ENCODE data around the gene EGFL8. TPM values are rescaled to one million over a fixed set of nuclear protein-coding genes. Genes with fewer than 3 reads are reported as not detected.
"Not testable (repeated sequence)": the region's sequence is repeated elsewhere in the genome, so short reads cannot be mapped to it uniquely, and the experiment has no call there.

The EGFL8 gene
- total and polyA plus RNA-seq, 8 donors: 2.2 to 46.8 (median 6.0) TPM

GRCh38 chr6:32132110-32132509, 32.3 kb upstream of the EGFL8 start:
- ATAC-seq: no peak
- H3K9me3 ChIP-seq: no peaks in the 10 kb centered on the region
- no peak for FAIRE-seq
- H3K27ac ChIP-seq: no peak overlapping the region
- intact Hi-C loops (cut with DNase I): no loop called here
- H3K4me1 ChIP-seq: peaks cover 8 to 15% (median 12%) of the 10 kb centered on the region in 3 donors
- peak in 1 of 6 donors; percentile 13 for DNase-seq
- no peaks in the 10 kb centered on the region for H3K27me3 ChIP-seq
- no peaks in the 10 kb centered on the region for H3K36me3 ChIP-seq
- H3K4me3 ChIP-seq: no peak overlapping the region
- no peak for TF ChIP-seq CTCF (IDR thresholded peaks at IDR 0.05)

GRCh38 chr6:32133786-32134185, 30.6 kb upstream of the EGFL8 start:
- no peaks in the 10 kb centered on the region for H3K27me3 ChIP-seq
- H3K27ac ChIP-seq: no peak overlapping the region
- no peak overlapping the region for H3K4me3 ChIP-seq
- H3K36me3 ChIP-seq: no peaks in the 10 kb centered on the region
- H3K9me3 ChIP-seq: no peaks in the 10 kb centered on the region
- DNase-seq (no peak), FAIRE-seq (no peak), ATAC-seq (no peak)
- TF ChIP-seq CTCF (IDR thresholded peaks at IDR 0.05): no peak
- intact Hi-C loops (cut with DNase I): no loop called here
- H3K4me1 ChIP-seq: peaks cover 4 to 8% (median 4%) of the 10 kb centered on the region in 3 donors
- 70 to 81% methylated on average over 4 of the region's 4 CpGs for WGBS, 2 donors

DNA sequence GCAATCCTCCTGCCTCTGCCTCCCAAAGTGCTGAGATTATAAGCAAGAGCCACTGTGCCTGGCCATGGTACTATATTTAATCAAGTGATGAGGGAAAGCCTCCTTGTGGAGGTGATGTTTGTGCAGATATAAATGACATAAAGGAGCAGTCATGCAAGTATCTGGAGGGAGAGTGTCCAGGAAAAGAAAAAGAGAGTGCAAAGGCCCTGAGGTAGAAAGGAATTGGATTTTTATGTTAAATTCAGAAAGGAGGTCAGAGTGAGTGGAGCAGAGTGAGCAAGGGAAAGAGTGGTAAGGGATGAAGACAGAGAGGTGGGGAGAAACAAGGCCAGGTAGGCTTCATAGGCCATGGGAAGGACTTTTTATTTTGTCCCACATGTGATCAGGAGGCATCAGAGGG, 26.9 kb upstream of the EGFL8 start:
- Histone ChIP-seq H3K9me3 (no peaks in the 10 kb centered on the region), H3K27ac (no peak overlapping the region), H3K4me1 (no peaks in the 10 kb centered on the region), H3K27me3 (no peaks in the 10 kb centered on the region), H3K36me3 (no peaks in the 10 kb centered on the region), H3K4me3 (no peak overlapping the region)
- DNase-seq: no peak
- no peak for ATAC-seq
- no peak for TF ChIP-seq CTCF (IDR thresholded peaks at IDR 0.05)
- intact Hi-C loops (cut with DNase I): no loop called here
- FAIRE-seq: no peak

DNA sequence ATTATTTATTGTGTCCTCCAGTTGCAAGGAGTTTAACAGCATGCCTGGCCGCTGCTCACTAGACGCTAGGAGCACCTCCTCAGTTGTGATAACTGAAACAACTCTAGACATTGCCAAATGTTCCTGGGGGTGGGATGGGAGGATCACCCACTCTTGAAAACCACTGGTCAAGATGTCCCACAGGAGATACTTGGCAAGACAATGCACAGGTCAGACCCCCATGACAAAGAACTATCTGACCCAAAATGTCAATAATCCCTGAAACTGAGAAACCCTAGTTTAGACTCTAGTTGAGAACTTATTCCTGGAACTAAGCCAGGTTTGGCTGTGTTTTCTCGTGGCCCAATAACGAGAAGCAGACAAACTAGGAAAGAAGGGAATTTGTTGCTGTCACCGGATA, 24.8 kb upstream of the EGFL8 start:
- no peaks in the 10 kb centered on the region for H3K9me3 ChIP-seq
- intact Hi-C loops (cut with DNase I): no loop called here
- no peaks in the 10 kb centered on the region for H3K4me1 ChIP-seq
- H3K27ac ChIP-seq: no peak overlapping the region
- TF ChIP-seq CTCF (IDR thresholded peaks at IDR 0.05): no peak
- H3K36me3 ChIP-seq: no peaks in the 10 kb centered on the region
- DNase-seq: no peak
- H3K4me3 ChIP-seq: no peak overlapping the region
- 67 to 74% methylated on average over 5 of the region's 5 CpGs for WGBS, 2 donors
- no peak for ATAC-seq
- FAIRE-seq: no peak
- H3K27me3 ChIP-seq: no peaks in the 10 kb centered on the region

DNA sequence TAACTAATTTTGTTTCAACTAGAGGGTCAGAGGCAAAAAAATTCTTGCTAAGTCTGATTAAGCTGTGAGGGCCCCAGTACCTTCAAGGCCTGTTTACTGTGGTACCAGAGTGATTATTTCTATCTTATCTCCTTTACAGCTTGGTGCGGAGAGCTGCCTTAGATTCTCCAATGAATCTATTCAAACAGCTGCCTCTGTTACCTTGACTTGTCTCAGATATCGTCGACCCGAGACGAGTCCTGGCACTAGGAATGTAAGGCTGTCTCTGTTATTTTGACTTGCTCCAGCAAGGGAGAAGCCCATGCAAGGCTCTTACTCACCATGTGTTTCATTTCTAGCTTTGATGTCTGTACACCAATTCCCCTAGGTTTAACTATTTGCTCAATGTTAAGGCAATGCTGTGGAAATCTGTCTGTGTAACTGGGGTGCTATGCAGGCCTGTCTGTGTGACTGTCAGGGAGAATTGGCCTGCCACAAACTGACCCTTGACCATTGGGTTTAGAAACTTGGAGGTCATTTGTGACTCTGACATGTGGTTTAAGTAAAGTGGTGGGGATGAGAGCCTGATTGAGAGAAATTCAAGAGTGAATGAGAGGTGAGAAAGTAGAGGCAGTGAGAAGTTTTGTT, 23.9 kb upstream of the EGFL8 start:
- no peaks in the 10 kb centered on the region for H3K36me3 ChIP-seq
- no peaks in the 10 kb centered on the region for H3K9me3 ChIP-seq
- H3K27ac ChIP-seq: no peak overlapping the region
- FAIRE-seq: no peak
- intact Hi-C loops (cut with DNase I): no loop called here
- no peak overlapping the region for H3K4me3 ChIP-seq
- 20 to 24% methylated on average over 5 of the region's 5 CpGs for WGBS, 2 donors
- ATAC-seq: no peak
- DNase-seq: no peak
- TF ChIP-seq CTCF (IDR thresholded peaks at IDR 0.05): no peak
- H3K27me3 ChIP-seq: no peaks in the 10 kb centered on the region
- H3K4me1 ChIP-seq: no peaks in the 10 kb centered on the region

DNA sequence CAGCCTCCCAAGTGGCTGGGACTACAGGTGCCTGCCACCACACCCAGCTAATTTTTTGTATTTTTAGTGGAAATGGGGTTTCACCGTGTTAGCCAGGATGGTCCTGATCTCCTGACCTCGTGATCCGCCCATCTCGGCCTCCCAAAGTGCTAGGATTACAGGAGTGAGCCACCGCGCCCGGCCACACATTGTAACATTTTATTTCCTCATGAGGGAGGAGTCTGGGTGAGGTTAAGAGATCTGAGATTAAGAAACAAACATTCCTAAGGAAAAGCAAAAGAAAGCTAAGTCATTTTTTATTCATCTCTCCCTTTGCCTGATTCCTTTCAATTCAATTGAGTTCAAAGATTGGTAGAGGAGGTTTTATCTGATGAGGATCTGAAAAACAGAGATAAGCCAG, 20.2 kb upstream of the EGFL8 start:
- H3K27me3 ChIP-seq; H3K36me3 ChIP-seq; H3K4me1 ChIP-seq; H3K9me3 ChIP-seq; DNase-seq; H3K27ac ChIP-seq; ATAC-seq; FAIRE-seq; intact Hi-C loops (cut with DNase I); H3K4me3 ChIP-seq: not testable (repeated sequence)
- WGBS, 2 donors: 75 to 83% methylated on average over 7 of the region's 7 CpGs
